Body of pancreas (tissue), 4 donors: ENCODE data around the gene NAGPA.

Experiments
- POLR2A ChIP-seq, 3 donors: fragments of 450-650 bp; IDR thresholded peaks; one replicate each; pipeline ENCODE4 v1.6.1; 2016; ENCODE audit warnings: antibody characterized with exemption in 3 of 3, mild to moderate bottlenecking in 2 of 3
- TF ChIP-seq, protein P1 (sequence below), 7 experiments: fragments of 450-650 bp in 4 of 7; fragments of 200-600 bp in 3 of 7; sonication (generic) in 3 of 7; IDR thresholded peaks; one replicate each; pipeline ENCODE4 v1.5.1; 2016 to 2019; ENCODE audit warnings: antibody characterized with exemption in 7 of 7

GRCh38 chr16:5007256-5007655 is 26.5 kb downstream of the NAGPA start:
- TF ChIP-seq, protein P1, sequence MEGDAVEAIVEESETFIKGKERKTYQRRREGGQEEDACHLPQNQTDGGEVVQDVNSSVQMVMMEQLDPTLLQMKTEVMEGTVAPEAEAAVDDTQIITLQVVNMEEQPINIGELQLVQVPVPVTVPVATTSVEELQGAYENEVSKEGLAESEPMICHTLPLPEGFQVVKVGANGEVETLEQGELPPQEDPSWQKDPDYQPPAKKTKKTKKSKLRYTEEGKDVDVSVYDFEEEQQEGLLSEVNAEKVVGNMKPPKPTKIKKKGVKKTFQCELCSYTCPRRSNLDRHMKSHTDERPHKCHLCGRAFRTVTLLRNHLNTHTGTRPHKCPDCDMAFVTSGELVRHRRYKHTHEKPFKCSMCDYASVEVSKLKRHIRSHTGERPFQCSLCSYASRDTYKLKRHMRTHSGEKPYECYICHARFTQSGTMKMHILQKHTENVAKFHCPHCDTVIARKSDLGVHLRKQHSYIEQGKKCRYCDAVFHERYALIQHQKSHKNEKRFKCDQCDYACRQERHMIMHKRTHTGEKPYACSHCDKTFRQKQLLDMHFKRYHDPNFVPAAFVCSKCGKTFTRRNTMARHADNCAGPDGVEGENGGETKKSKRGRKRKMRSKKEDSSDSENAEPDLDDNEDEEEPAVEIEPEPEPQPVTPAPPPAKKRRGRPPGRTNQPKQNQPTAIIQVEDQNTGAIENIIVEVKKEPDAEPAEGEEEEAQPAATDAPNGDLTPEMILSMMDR (IDR thresholded peaks at IDR 0.05): no peak
- no peak for TF ChIP-seq POLR2A (IDR thresholded peaks at IDR 0.05)
